Adrenal gland (tissue), 5 donors: ENCODE results near the gene MEF2C.

Experiments used
- CTCF ChIP-seq, 6 experiments: fragments of 450-650 bp in 4 of 6; fragments of 200-600 bp in 2 of 6; sonication (generic) in 1 of 6; IDR thresholded peaks; 1 replicate in 5 of 6; 2 replicates in 1 of 6; pipeline versions ENCODE4 v1.5.1 to v1.8.0; 2016 to 2021; ENCODE audit warnings: antibody characterized with exemption in 6 of 6, mild to moderate bottlenecking in 2 of 6, moderate library complexity in 1 of 6
- POLR2A ChIP-seq, 2 donors: fragments of 450-650 bp; IDR thresholded peaks; one replicate each; pipeline ENCODE4 v1.6.1; 2017; ENCODE audit warnings: antibody characterized with exemption in 2 of 2, mild to moderate bottlenecking in 2 of 2, moderate library complexity in 1 of 2
- donor health status: DM: no; HTN: no; CAD: no.

GRCh38 chr5:88671106-88671504 is 211.9 kb downstream of the MEF2C start:
- TF ChIP-seq POLR2A (IDR thresholded peaks at IDR 0.05) (no peak), CTCF (IDR thresholded peaks at IDR 0.05) (no peak)
